Stomach (tissue), 9 donors: ENCODE measurements around the gene FANCC. TPM values are rescaled to one million over a fixed set of nuclear protein-coding genes. Genes with fewer than 3 reads are reported as not detected.

Experiments used
- DNase-seq, 2 donors: peaks; one replicate each; pipeline versions ENCODE4 v3.0.0 to v3.0.0-alpha.2; 2013 to 2019
- H3K27ac ChIP-seq, 5 donors: fragments of 200-600 bp in 4 of 5; sonication (generic) in 4 of 5; one replicate each; pipeline ENCODE4 v1.5.1; 2013 to 2019; ENCODE audit warnings: mild to moderate bottlenecking in 1 of 5, moderate library complexity in 1 of 5
- H3K27me3 ChIP-seq, 3 donors: fragments of 200-600 bp; sonication (generic); one replicate each; pipeline ENCODE4 v1.5.1; 2017 to 2019; ENCODE audit warnings: mixed run types in 1 of 3
- H3K36me3 ChIP-seq, 4 donors: fragments of 200-600 bp; sonication (generic); 1 replicate in 3 of 4; 2 replicates in 1 of 4; pipeline ENCODE4 v1.5.1; 2016 to 2019
- H3K4me1 ChIP-seq, 4 donors: fragments of 200-600 bp; sonication (generic); one replicate each; pipeline ENCODE4 v1.5.1; 2016 to 2019
- H3K4me3 ChIP-seq, 4 donors: fragments of 200-600 bp; sonication (generic) in 3 of 4; one replicate each; pipeline ENCODE4 v1.5.1; 2016 to 2019; ENCODE audit warnings: mild to moderate bottlenecking in 1 of 4
- H3K9me3 ChIP-seq, 4 donors: fragments of 200-600 bp; sonication (generic); one replicate each; pipeline ENCODE4 v1.5.1; 2016 to 2019
- CTCF ChIP-seq, 7 experiments: fragments of 450-650 bp in 4 of 7; fragments of 200-600 bp in 3 of 7; sonication (generic) in 3 of 7; IDR thresholded peaks; one replicate each; pipeline ENCODE4 v1.5.1; 2016 to 2019; ENCODE audit warnings: antibody characterized with exemption in 7 of 7, control low read depth in 2 of 7, mild to moderate bottlenecking in 1 of 7
- EP300 ChIP-seq: sonication (generic); formaldehyde crosslinking; IDR thresholded peaks from one replicate; pipeline ENCODE4 v1.6.1; 2017; ENCODE audit warnings: antibody characterized with exemption
- POLR2A ChIP-seq, 4 donors: fragments of 450-650 bp; IDR thresholded peaks; one replicate each; pipeline ENCODE4 v1.6.1; 2016; ENCODE audit warnings: antibody characterized with exemption in 4 of 4, control low read depth in 2 of 4, mild to moderate bottlenecking in 1 of 4, moderate library complexity in 1 of 4
- POLR2AphosphoS5 ChIP-seq, 3 donors: sonication (generic); formaldehyde crosslinking; IDR thresholded peaks; one replicate each; pipeline ENCODE4 v1.6.1; 2016; ENCODE audit warnings: antibody characterized with exemption in 3 of 3
- WGBS, 5 donors: extraction: QIAGEN DNeasy Blood & Tissue Kit in 3 of 5; methylation state at CpG; one replicate each; pipeline versions ENCODE4 v1.1.5 to v1.1.7; 2013 to 2018; 5-methylcytosine and 5-hydroxymethylcytosine counted together
- intact Hi-C: fragments of 100-400 bp; cut with DNase I; formaldehyde crosslinking; loops from one replicate; pipeline ENCODE4 v1.15.1; 2023; ENCODE audit warnings: low total_unique reads
- polyA plus RNA-seq, 3 donors: library from polyadenylated mRNA; stranded (reverse); fragments of 200-250 nt; gene quantifications; one replicate each; pipeline ENCODE4 v1.2.3, GENCODE V29; 2013
- total RNA-seq, 5 donors: library from RNA; depleted of rRNA; stranded (reverse); fragments of >200 nt; gene quantifications; one replicate each; pipeline versions ENCODE4 v1.1.0 to v1.2.3, GENCODE V29; 2014 to 2016
- donor health status: healthy with polysubstance abuse.
- donor health status: Bipolar disorder and iron deficiency.
- donor health status: healthy.

The FANCC gene
- total and polyA plus RNA-seq, 8 donors: 3.1 to 24.5 (median 7.1) TPM

- intact Hi-C loops: no loop called here
- no peaks in the 10 kb centered on the region for H3K27me3 ChIP-seq
- peaks cover 0 to 4% (median 0%) of the 10 kb centered on the region in 4 donors for H3K4me1 ChIP-seq
- no peak for TF ChIP-seq EP300
- TF ChIP-seq POLR2A (IDR thresholded peaks at IDR 0.05): no peak
- TF ChIP-seq POLR2AphosphoS5 (IDR thresholded peaks at IDR 0.05): no peak
- TF ChIP-seq CTCF (IDR thresholded peaks at IDR 0.05): no peak
- no peak overlapping the region for H3K4me3 ChIP-seq
- H3K9me3 ChIP-seq: no peaks in the 10 kb centered on the region
- no peak overlapping the region for H3K27ac ChIP-seq
- no peaks in the 10 kb centered on the region for H3K36me3 ChIP-seq
- no peak for DNase-seq
- WGBS, 5 donors: 81 to 86% (median 84%) methylated on average over 4 of the region's 4 CpGs
Measured at GRCh38 chr9:95229230-95229915, 88.1 kb downstream of the FANCC start.

GRCh38 chr9:95226921-95227320, 90.6 kb downstream of the FANCC start:
- Histone ChIP-seq H3K36me3 (no peaks in the 10 kb centered on the region), H3K4me3 (no peak overlapping the region), H3K27me3 (no peaks in the 10 kb centered on the region), H3K9me3 (no peaks in the 10 kb centered on the region), H3K4me1 (peaks cover 0 to 4% (median 0%) of the 10 kb centered on the region in 4 donors), H3K27ac (no peak overlapping the region)
- TF ChIP-seq POLR2AphosphoS5 (IDR thresholded peaks at IDR 0.05) (no peak), POLR2A (IDR thresholded peaks at IDR 0.05) (no peak), CTCF (IDR thresholded peaks at IDR 0.05) (no peak), EP300 (no peak)
- WGBS, 5 donors: 88 to 93% (median 92%) methylated on average over 7 of the region's 7 CpGs
- DNase-seq: no peak
- intact Hi-C loops: no loop called here

- H3K27me3 ChIP-seq: no peaks in the 10 kb centered on the region
- no peak for DNase-seq
- TF ChIP-seq EP300: no peak
- TF ChIP-seq CTCF (IDR thresholded peaks at IDR 0.05): no peak
- no peak for TF ChIP-seq POLR2A (IDR thresholded peaks at IDR 0.05)
- no peak for TF ChIP-seq POLR2AphosphoS5 (IDR thresholded peaks at IDR 0.05)
- no peaks in the 10 kb centered on the region for H3K36me3 ChIP-seq
- intact Hi-C loops: no loop called here
- H3K27ac ChIP-seq: no peak overlapping the region
- H3K4me1 ChIP-seq: peaks cover 0 to 4% (median 0%) of the 10 kb centered on the region in 4 donors
- H3K9me3 ChIP-seq: no peaks in the 10 kb centered on the region
- H3K4me3 ChIP-seq: no peak overlapping the region
Measured at GRCh38 chr9:95225726-95226106, 91.8 kb downstream of the FANCC start.

GRCh38 chr9:95225076-95225725, 92.3 kb downstream of the FANCC start:
- TF ChIP-seq CTCF (IDR thresholded peaks at IDR 0.05) (no peak), POLR2A (IDR thresholded peaks at IDR 0.05) (no peak), EP300 (no peak), POLR2AphosphoS5 (IDR thresholded peaks at IDR 0.05) (no peak)
- no peaks in the 10 kb centered on the region for H3K9me3 ChIP-seq
- DNase-seq: peak in 1 of 2 donors; percentile 39
- no peaks in the 10 kb centered on the region for H3K36me3 ChIP-seq
- intact Hi-C loops: no loop called here
- peaks cover 0 to 4% (median 0%) of the 10 kb centered on the region in 4 donors for H3K4me1 ChIP-seq
- H3K4me3 ChIP-seq: no peak overlapping the region
- no peaks in the 10 kb centered on the region for H3K27me3 ChIP-seq
- 62 to 70% (median 64%) methylated on average over 5 of the region's 5 CpGs for WGBS, 5 donors
- H3K27ac ChIP-seq: no peak overlapping the region
